HL-60 (cell line): ENCODE measurements around the gene SORT1.

ENCODE experiments used
- DNase-seq, 2 experiments: peaks; one replicate each; pipeline ENCODE4 v3.0.0-alpha.2; 2010 to 2020; ENCODE audit warnings: low read depth in 1 of 2, low spot score in 1 of 2
- H3K27ac ChIP-seq: fragments of 250-450 bp; sonication (Bioruptor Pico); replicated peaks from 2 replicates; pipeline ENCODE4 v1.5.1; 2020; ENCODE audit warnings: mild to moderate bottlenecking, moderate library complexity
- H3K27me3 ChIP-seq: fragments of 250-450 bp; sonication (Bioruptor Pico); 2 replicates; pipeline ENCODE4 v1.5.1; 2021; ENCODE audit warnings: mild to moderate bottlenecking, moderate library complexity; ENCODE audit not compliant: insufficient read depth, poor library complexity, severe bottlenecking
- H3K4me3 ChIP-seq: replicated peaks from 2 replicates; pipeline ENCODE4 v1.5.1; 2011; ENCODE audit warnings: mild to moderate bottlenecking, control low read depth, low read length; ENCODE audit not compliant: insufficient read depth
- GABPA ChIP-seq: IDR thresholded peaks from 2 replicates; pipeline ENCODE4 v1.6.1; 2012; ENCODE audit warnings: low read depth
- POLR2AphosphoS5 ChIP-seq: IDR thresholded peaks from 2 replicates; pipeline ENCODE4 v1.6.1; 2012; ENCODE audit warnings: low read depth
- SPI1 ChIP-seq: IDR thresholded peaks from 2 replicates; pipeline ENCODE4 v1.6.1; 2012; ENCODE audit warnings: low read depth, mild to moderate bottlenecking, borderline replicate concordance
- TF ChIP-seq, protein P1 (sequence below): IDR thresholded peaks from one replicate; pipeline ENCODE4 v1.5.1; 2011; ENCODE audit warnings: low read length, control low read depth, inconsistent platforms; ENCODE audit not compliant: insufficient read depth
- TF ChIP-seq, protein P2 (sequence below): IDR thresholded peaks from 2 replicates; pipeline ENCODE4 v1.6.1; 2012; ENCODE audit warnings: low read depth; ENCODE audit not compliant: insufficient replicate concordance

The SORT1 gene

GRCh38 chr1:109443476-109443875, 45.8 kb upstream of the SORT1 start:
- DNase-seq, result no peak
- H3K27me3 ChIP-seq, result peaks cover 7% of the 10 kb centered on the region
- TF ChIP-seq, protein P1, sequence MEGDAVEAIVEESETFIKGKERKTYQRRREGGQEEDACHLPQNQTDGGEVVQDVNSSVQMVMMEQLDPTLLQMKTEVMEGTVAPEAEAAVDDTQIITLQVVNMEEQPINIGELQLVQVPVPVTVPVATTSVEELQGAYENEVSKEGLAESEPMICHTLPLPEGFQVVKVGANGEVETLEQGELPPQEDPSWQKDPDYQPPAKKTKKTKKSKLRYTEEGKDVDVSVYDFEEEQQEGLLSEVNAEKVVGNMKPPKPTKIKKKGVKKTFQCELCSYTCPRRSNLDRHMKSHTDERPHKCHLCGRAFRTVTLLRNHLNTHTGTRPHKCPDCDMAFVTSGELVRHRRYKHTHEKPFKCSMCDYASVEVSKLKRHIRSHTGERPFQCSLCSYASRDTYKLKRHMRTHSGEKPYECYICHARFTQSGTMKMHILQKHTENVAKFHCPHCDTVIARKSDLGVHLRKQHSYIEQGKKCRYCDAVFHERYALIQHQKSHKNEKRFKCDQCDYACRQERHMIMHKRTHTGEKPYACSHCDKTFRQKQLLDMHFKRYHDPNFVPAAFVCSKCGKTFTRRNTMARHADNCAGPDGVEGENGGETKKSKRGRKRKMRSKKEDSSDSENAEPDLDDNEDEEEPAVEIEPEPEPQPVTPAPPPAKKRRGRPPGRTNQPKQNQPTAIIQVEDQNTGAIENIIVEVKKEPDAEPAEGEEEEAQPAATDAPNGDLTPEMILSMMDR, result no peak
- no peak for TF ChIP-seq SPI1
- no peak for TF ChIP-seq POLR2AphosphoS5
- TF ChIP-seq GABPA, result no peak
- TF ChIP-seq, protein P2, sequence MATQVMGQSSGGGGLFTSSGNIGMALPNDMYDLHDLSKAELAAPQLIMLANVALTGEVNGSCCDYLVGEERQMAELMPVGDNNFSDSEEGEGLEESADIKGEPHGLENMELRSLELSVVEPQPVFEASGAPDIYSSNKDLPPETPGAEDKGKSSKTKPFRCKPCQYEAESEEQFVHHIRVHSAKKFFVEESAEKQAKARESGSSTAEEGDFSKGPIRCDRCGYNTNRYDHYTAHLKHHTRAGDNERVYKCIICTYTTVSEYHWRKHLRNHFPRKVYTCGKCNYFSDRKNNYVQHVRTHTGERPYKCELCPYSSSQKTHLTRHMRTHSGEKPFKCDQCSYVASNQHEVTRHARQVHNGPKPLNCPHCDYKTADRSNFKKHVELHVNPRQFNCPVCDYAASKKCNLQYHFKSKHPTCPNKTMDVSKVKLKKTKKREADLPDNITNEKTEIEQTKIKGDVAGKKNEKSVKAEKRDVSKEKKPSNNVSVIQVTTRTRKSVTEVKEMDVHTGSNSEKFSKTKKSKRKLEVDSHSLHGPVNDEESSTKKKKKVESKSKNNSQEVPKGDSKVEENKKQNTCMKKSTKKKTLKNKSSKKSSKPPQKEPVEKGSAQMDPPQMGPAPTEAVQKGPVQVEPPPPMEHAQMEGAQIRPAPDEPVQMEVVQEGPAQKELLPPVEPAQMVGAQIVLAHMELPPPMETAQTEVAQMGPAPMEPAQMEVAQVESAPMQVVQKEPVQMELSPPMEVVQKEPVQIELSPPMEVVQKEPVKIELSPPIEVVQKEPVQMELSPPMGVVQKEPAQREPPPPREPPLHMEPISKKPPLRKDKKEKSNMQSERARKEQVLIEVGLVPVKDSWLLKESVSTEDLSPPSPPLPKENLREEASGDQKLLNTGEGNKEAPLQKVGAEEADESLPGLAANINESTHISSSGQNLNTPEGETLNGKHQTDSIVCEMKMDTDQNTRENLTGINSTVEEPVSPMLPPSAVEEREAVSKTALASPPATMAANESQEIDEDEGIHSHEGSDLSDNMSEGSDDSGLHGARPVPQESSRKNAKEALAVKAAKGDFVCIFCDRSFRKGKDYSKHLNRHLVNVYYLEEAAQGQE, result no peak

DNA sequence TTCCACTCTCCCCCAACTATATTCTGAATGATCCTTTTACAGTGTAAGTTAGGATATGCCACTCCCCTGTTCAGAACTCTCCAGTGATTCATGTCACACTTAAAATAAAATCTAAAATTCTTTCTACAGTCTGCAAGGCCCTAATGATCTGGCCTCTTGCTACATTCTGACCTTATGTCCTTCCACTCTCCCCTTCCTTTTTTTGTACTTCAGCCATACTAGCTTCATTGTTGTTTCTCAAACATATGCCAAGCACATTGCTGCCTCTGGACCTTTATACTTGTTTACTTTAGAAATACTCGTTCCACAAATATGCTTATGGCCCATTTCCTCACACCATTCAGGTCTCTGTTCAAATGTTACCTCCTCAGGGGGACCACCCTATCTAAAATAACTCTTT, 43.4 kb upstream of the SORT1 start:
- H3K27me3 ChIP-seq, result peaks cover 5% of the 10 kb centered on the region
- TF ChIP-seq, protein P1, result no peak
- TF ChIP-seq, protein P2, result no peak
- TF ChIP-seq GABPA, result no peak
- no peak for TF ChIP-seq POLR2AphosphoS5
- no peak for TF ChIP-seq SPI1
- H3K27ac ChIP-seq, result no peak overlapping the region
- DNase-seq, result no peak
- no peak overlapping the region for H3K4me3 ChIP-seq

More at GRCh38 chr1:109443476-109443875, 45.8 kb upstream of the SORT1 start:
- Histone ChIP-seq H3K4me3 (no peak overlapping the region), H3K27ac (no peak overlapping the region)

- DNase-seq, result no peak
- H3K4me3 ChIP-seq, result no peak overlapping the region
- peaks cover 1% of the 10 kb centered on the region for H3K27me3 ChIP-seq
- H3K27ac ChIP-seq, result no peak overlapping the region
- no peak for TF ChIP-seq GABPA
Observed at GRCh38 chr1:109438798-109439297, 41.1 kb upstream of the SORT1 start.

GRCh38 chr1:109434484-109434883, 36.8 kb upstream of the SORT1 start:
- Histone ChIP-seq H3K4me3 (no peak overlapping the region), H3K27me3 (no peaks in the 10 kb centered on the region), H3K27ac (no peak overlapping the region)
- TF ChIP-seq SPI1 (no peak), GABPA (no peak), POLR2AphosphoS5 (no peak)
- TF ChIP-seq, protein P2, result no peak
- TF ChIP-seq, protein P1, result no peak
- no peak for DNase-seq
